Stimulated activated CD4-positive, alpha-beta T cell treated with anti-CD3 and anti-CD28 coated beads, Interleukin-12 subunit alpha, Interleukin-12 subunit beta, amount 100 ng/mL, for 4 hours (primary cell): ENCODE results near the gene RTN3.
A peak's percentile ranks its signal among the peaks of the same experiment; 100 is the strongest.
"Not testable (repeated sequence)": the region's sequence is repeated elsewhere in the genome, so short reads cannot be mapped to it uniquely, and the experiment has no call there.

Experiments used
- DNase-seq: peaks from one replicate; pipeline ENCODE4 v3.0.0-alpha.2; 2020

RTN3 gene

GRCh38 chr11:63769042-63769713 is 87.9 kb downstream of the RTN3 start:
- DNase-seq, result peak; percentile 39

GRCh38 chr11:63769714-63770455 is 88.6 kb downstream of the RTN3 start:
- DNase-seq, result no peak

GRCh38 chr11:63770763-63771162 is 89.5 kb downstream of the RTN3 start:
- no peak for DNase-seq

- not testable (repeated sequence) for DNase-seq
Observed at GRCh38 chr11:63771741-63772318, 90.5 kb downstream of the RTN3 start.

- no peak for DNase-seq
Observed at GRCh38 chr11:63775191-63775590, 93.9 kb downstream of the RTN3 start.

- DNase-seq, result no peak
Observed at GRCh38 chr11:63779039-63779438, 97.7 kb downstream of the RTN3 start.

- no peak for DNase-seq
Observed at GRCh38 chr11:63782749-63783148, 101.4 kb downstream of the RTN3 start.

GRCh38 chr11:63783925-63784592 is 102.8 kb downstream of the RTN3 start:
- no peak for DNase-seq

GRCh38 chr11:63785823-63786222 is 104.5 kb downstream of the RTN3 start:
- no peak for DNase-seq

GRCh38 chr11:63791495-63792167 is 110.3 kb downstream of the RTN3 start:
- no peak for DNase-seq

- DNase-seq, result no peak
Observed at GRCh38 chr11:63793161-63793560, 111.9 kb downstream of the RTN3 start.

- no peak for DNase-seq
Observed at GRCh38 chr11:63795066-63795465, 113.8 kb downstream of the RTN3 start.

- no peak for DNase-seq
Observed at GRCh38 chr11:63800921-63801320, 119.6 kb downstream of the RTN3 start.

GRCh38 chr11:63802637-63803414 is 121.5 kb downstream of the RTN3 start:
- DNase-seq, result no peak

GRCh38 chr11:63804259-63804658 is 123.0 kb downstream of the RTN3 start:
- no peak for DNase-seq

GRCh38 chr11:63805844-63806415 is 124.6 kb downstream of the RTN3 start:
- DNase-seq, result no peak
